H1 (cell line): ENCODE measurements around the gene COPZ1. TPM values are rescaled to one million over a fixed set of nuclear protein-coding genes. Genes with fewer than 3 reads are reported as not detected.

Experiments
- CTCF ChIA-PET: fragments of 300-600 bp; sonication (Branson Sonifier 250); formaldehyde crosslinking; loops from one replicate; lab custom pipeline; 2021; ENCODE audit not compliant: partially characterized antibody; lab: Charles Lee
- POLR2A ChIA-PET: fragments of 300-600 bp; sonication (Branson Sonifier 250); formaldehyde crosslinking; loops from one replicate; lab custom pipeline; 2021; ENCODE audit warnings: inconsistent platforms; ENCODE audit not compliant: partially characterized antibody; lab: Charles Lee
- DNase-seq, 2 experiments: peaks; one replicate each; pipeline versions ENCODE4 v3.0.0 to v3.0.0-alpha.2; 2010 to 2022; ENCODE audit warnings: low spot score in 2 of 2, low read depth in 1 of 2, mixed read lengths in 1 of 2
- FAIRE-seq: peaks from 2 replicates; lab custom pipeline; 2011; peaks lifted over from hg19 to GRCh38; lab: Jason Lieb, UNC
- H2AFZ ChIP-seq: 2 replicates; pipeline ENCODE4 v1.8.1; 2012; ENCODE audit warnings: low read length, inconsistent platforms
- H2AK5ac ChIP-seq: 2 replicates; pipeline ENCODE4 v1.6.1; 2013; ENCODE audit warnings: low read depth, low read length
- H2BK120ac ChIP-seq: replicated peaks from 2 replicates; pipeline ENCODE3; 2013; ENCODE audit warnings: low read depth, low read length, inconsistent platforms
- H2BK12ac ChIP-seq: 2 replicates; pipeline ENCODE4 v1.6.1; 2013; ENCODE audit warnings: low read depth, low read length
- H2BK15ac ChIP-seq: 2 replicates; pipeline ENCODE4 v1.6.1; 2013; ENCODE audit warnings: low read length
- H2BK20ac ChIP-seq: 2 replicates; pipeline ENCODE4 v1.6.1; 2013; ENCODE audit warnings: low read length
- H2BK5ac ChIP-seq: 2 replicates; pipeline ENCODE4 v1.6.1; 2013; ENCODE audit warnings: low read depth, low read length
- H3K14ac ChIP-seq: 2 replicates; pipeline ENCODE4 v1.6.1; 2013; ENCODE audit warnings: inconsistent platforms; ENCODE audit not compliant: insufficient read length
- H3K18ac ChIP-seq: 2 replicates; pipeline ENCODE4 v1.6.1; 2013; ENCODE audit warnings: low read length; ENCODE audit errors: extremely low read depth
- H3K23ac ChIP-seq: 2 replicates; pipeline ENCODE4 v1.6.1; 2013; ENCODE audit warnings: inconsistent platforms; ENCODE audit not compliant: insufficient read length
- H3K23me2 ChIP-seq: 2 replicates; pipeline ENCODE4 v1.6.1; 2013; ENCODE audit warnings: low read depth, low read length
- H3K27ac ChIP-seq: 2 replicates; pipeline ENCODE4 v1.6.1; 2011; ENCODE audit warnings: low read depth, low read length, inconsistent platforms
- H3K27me3 ChIP-seq, 4 experiments: replicated peaks in 1 of 4; 1 replicate in 1 of 4; 2 replicates in 3 of 4; pipeline versions ENCODE4 v1.6.1 to v1.8.1; 2011 to 2013; ENCODE audit warnings: low read length in 3 of 4, mild to moderate bottlenecking in 3 of 4, inconsistent platforms in 2 of 4, mixed read lengths in 2 of 4, moderate library complexity in 1 of 4; ENCODE audit not compliant: control insufficient read depth in 3 of 4, insufficient read depth in 3 of 4; ENCODE audit errors: extremely low read depth in 1 of 4
- H3K36me3 ChIP-seq, 4 experiments: 2 replicates each; pipeline versions ENCODE4 v1.6.1 to v1.8.1; 2011 to 2013; ENCODE audit warnings: mild to moderate bottlenecking in 4 of 4, low read length in 3 of 4, moderate library complexity in 2 of 4, control low read depth in 1 of 4, inconsistent platforms in 1 of 4; ENCODE audit not compliant: insufficient read depth in 4 of 4, control insufficient read depth in 2 of 4
- H3K4ac ChIP-seq: replicated peaks from 2 replicates; pipeline ENCODE3; 2013; ENCODE audit warnings: low read length, low read depth, mixed read lengths, inconsistent platforms; ENCODE audit not compliant: insufficient read length
- H3K4me1 ChIP-seq, 4 experiments: replicated peaks in 1 of 4; 1 replicate in 1 of 4; 2 replicates in 3 of 4; pipeline versions ENCODE4 v1.6.1 to v1.8.1; 2011 to 2013; ENCODE audit warnings: low read length in 3 of 4, inconsistent platforms in 2 of 4, mixed read lengths in 1 of 4; ENCODE audit not compliant: insufficient read depth in 4 of 4, control insufficient read depth in 3 of 4
- H3K4me2 ChIP-seq, 2 experiments: 2 replicates each; pipeline versions ENCODE4 v1.6.1 to v1.8.1; 2011 to 2013; ENCODE audit warnings: low read depth in 2 of 2, low read length in 2 of 2, control low read depth in 1 of 2, inconsistent platforms in 1 of 2, mild to moderate bottlenecking in 1 of 2; ENCODE audit not compliant: insufficient read depth in 1 of 2
- H3K4me3 ChIP-seq, 4 experiments: fragments of 200-600, 300-600 bp in 1 of 4; sonication (generic), shearing (Covaris generic), sonication (Bioruptor Twin) in 1 of 4; 2 replicates each; pipeline versions ENCODE4 v1.5.1 to v1.8.1; 2011 to 2016; ENCODE audit warnings: low read length in 4 of 4, low read depth in 3 of 4, control low read depth in 2 of 4, inconsistent platforms in 2 of 4, mild to moderate bottlenecking in 2 of 4, mixed read lengths in 1 of 4, moderate library complexity in 1 of 4; ENCODE audit not compliant: insufficient read depth in 2 of 4; ENCODE audit errors: extremely low read depth in 1 of 4
- H3K56ac ChIP-seq: replicated peaks from 2 replicates; pipeline ENCODE3; 2013; ENCODE audit warnings: low read depth, mild to moderate bottlenecking, mixed read lengths, low read length, inconsistent platforms; ENCODE audit not compliant: insufficient read length
- H3K79me1 ChIP-seq: 2 replicates; pipeline ENCODE4 v1.6.1; 2013; ENCODE audit warnings: low read depth, low read length, control low read depth
- H3K79me2 ChIP-seq, 2 experiments: 2 replicates each; pipeline versions ENCODE4 v1.6.1 to v1.8.1; 2012 to 2013; ENCODE audit warnings: low read length in 2 of 2, mild to moderate bottlenecking in 2 of 2, inconsistent platforms in 1 of 2; ENCODE audit not compliant: insufficient read depth in 2 of 2, control insufficient read depth in 1 of 2
- H3K9ac ChIP-seq, 4 experiments: replicated peaks in 1 of 4; 1 replicate in 1 of 4; 2 replicates in 3 of 4; pipeline versions ENCODE4 v1.6.1 to v1.8.1; 2011 to 2013; ENCODE audit warnings: low read depth in 3 of 4, low read length in 3 of 4, control low read depth in 2 of 4, mild to moderate bottlenecking in 2 of 4, moderate library complexity in 2 of 4, inconsistent platforms in 1 of 4; ENCODE audit errors: extremely low read depth in 1 of 4
- H3K9me3 ChIP-seq, 2 experiments: 2 replicates each; pipeline versions ENCODE4 v1.6.1 to v1.8.1; 2012 to 2013; ENCODE audit warnings: mild to moderate bottlenecking in 2 of 2, moderate library complexity in 2 of 2, control low read depth in 1 of 2, inconsistent platforms in 1 of 2, low read depth in 1 of 2, low read length in 1 of 2, mixed read lengths in 1 of 2; ENCODE audit not compliant: insufficient read depth in 2 of 2
- H4K20me1 ChIP-seq, 2 experiments: replicated peaks in 1 of 2; 2 replicates each; pipeline versions ENCODE3 to v1.8.1; 2011 to 2013; ENCODE audit warnings: inconsistent platforms in 2 of 2, low read length in 2 of 2, mild to moderate bottlenecking in 1 of 2; ENCODE audit not compliant: insufficient read depth in 2 of 2, control insufficient read depth in 1 of 2
- H4K5ac ChIP-seq: 2 replicates; pipeline ENCODE4 v1.6.1; 2013; ENCODE audit warnings: low read length, low read depth, mixed read lengths, inconsistent platforms; ENCODE audit not compliant: insufficient read length
- H4K8ac ChIP-seq: 2 replicates; pipeline ENCODE4 v1.8.0; 2013; ENCODE audit warnings: mild to moderate bottlenecking, moderate library complexity, low read length, inconsistent platforms; ENCODE audit not compliant: insufficient read depth; ENCODE audit errors: extremely low read depth
- H4K91ac ChIP-seq: replicated peaks from 2 replicates; pipeline ENCODE3; 2013; ENCODE audit warnings: low read length, mixed read lengths, inconsistent platforms; ENCODE audit not compliant: insufficient read length
- CTBP2 ChIP-seq: IDR thresholded peaks from 2 replicates; pipeline ENCODE4 v1.7.0; 2011; ENCODE audit warnings: borderline replicate concordance, mild to moderate bottlenecking, moderate library complexity, mixed read lengths, low read length; ENCODE audit not compliant: insufficient read depth, insufficient read length
- GABPA ChIP-seq: IDR thresholded peaks from 2 replicates; pipeline ENCODE4 v1.6.1; 2011; ENCODE audit warnings: mild to moderate bottlenecking, low read length, moderate library complexity, borderline replicate concordance; ENCODE audit not compliant: insufficient read depth
- POLR2A ChIP-seq, 2 experiments: IDR thresholded peaks; 1 replicate in 1 of 2; 2 replicates in 1 of 2; pipeline ENCODE4 v1.6.1; 2011; ENCODE audit warnings: low read depth in 2 of 2, low read length in 2 of 2, mild to moderate bottlenecking in 2 of 2; ENCODE audit errors: control extremely low read depth in 1 of 2
- POLR2AphosphoS5 ChIP-seq: IDR thresholded peaks from 2 replicates; pipeline ENCODE4 v1.6.1; 2011; ENCODE audit warnings: low read depth, low read length
- SAP30 ChIP-seq: fragments of 300-600 bp; sonication (generic); IDR thresholded peaks from 2 replicates; pipeline ENCODE4 v1.7.1; 2012; ENCODE audit warnings: low read length, moderate library complexity, mild to moderate bottlenecking, inconsistent platforms; ENCODE audit not compliant: insufficient read depth, insufficient replicate concordance
- SIN3A ChIP-seq, 2 experiments: IDR thresholded peaks in 1 of 2; conservative IDR thresholded peaks in 1 of 2; 2 replicates each; pipeline ENCODE4 v1.6.1; 2011 to 2012; ENCODE audit warnings: low read length in 2 of 2, improper control_type of control experiment in 1 of 2, low read depth in 1 of 2, mild to moderate bottlenecking in 1 of 2
- SP1 ChIP-seq: IDR thresholded peaks from 2 replicates; pipeline ENCODE4 v1.6.1; 2011; ENCODE audit warnings: low read depth, low read length
- SP4 ChIP-seq: IDR thresholded peaks from 2 replicates; pipeline ENCODE4 v1.6.1; 2012; ENCODE audit warnings: low read length, inconsistent platforms
- TCF12 ChIP-seq: IDR thresholded peaks from 2 replicates; pipeline ENCODE4 v1.6.1; 2011; ENCODE audit warnings: low read depth, mild to moderate bottlenecking, low read length
- WGBS, 2 experiments: shearing (Covaris generic) in 1 of 2; methylation state at CpG; one replicate each; pipeline versions ENCODE4 v1.1.6 to v1.1.7; 2013 to 2015; ENCODE audit warnings: low lambda C conversion rate in 2 of 2, mixed read lengths in 2 of 2, inconsistent platforms in 1 of 2, low coverage in 1 of 2, missing lambda C conversion rate in 1 of 2; ENCODE audit not compliant: insufficient replicate concordance in 2 of 2, insufficient coverage in 1 of 2, insufficient read length in 1 of 2; ENCODE audit errors: extremely low coverage in 1 of 2, missing lambda C conversion rate in 1 of 2; 5-methylcytosine and 5-hydroxymethylcytosine counted together
- polyA plus RNA-seq, 7 experiments: library from polyadenylated mRNA; depleted of rRNA in 3 of 7; stranded (reverse) in 5 of 7; unstranded in 2 of 7; fragments of >200 nt in 5 of 7; fragments of 200-250 nt in 2 of 7; gene quantifications; 1 replicate in 5 of 7; 2 replicates in 1 of 7; 4 replicates in 1 of 7; pipeline versions ENCODE4 v1.2.1 to v1.2.3, GENCODE V29; 2011 to 2013; ENCODE audit warnings: missing spikeins in 2 of 7, mixed read lengths in 2 of 7
- total RNA-seq: library from RNA; stranded (reverse); fragmentation: NEBNext Ultra II Directional; extraction: Animal tissue kit (Norgen Biotek cat#: 25700); gene quantifications from 2 replicates; pipeline ENCODE4 v1.2.1, GENCODE V29; 2021
- TF ChIP-seq, protein P1 (sequence below): IDR thresholded peaks from 2 replicates; pipeline ENCODE4 v1.6.1; 2012; ENCODE audit warnings: inconsistent platforms
- TF ChIP-seq, protein P2 (sequence below): IDR thresholded peaks from 2 replicates; pipeline ENCODE4 v1.6.1; 2012; ENCODE audit warnings: low read length, inconsistent platforms

COPZ1 gene
- total and polyA plus RNA-seq, 2 of the 8 experiments (the other 6 are each of a cell fraction or from before 2014, with no cell fraction given): 103 to 133 TPM

DNA sequence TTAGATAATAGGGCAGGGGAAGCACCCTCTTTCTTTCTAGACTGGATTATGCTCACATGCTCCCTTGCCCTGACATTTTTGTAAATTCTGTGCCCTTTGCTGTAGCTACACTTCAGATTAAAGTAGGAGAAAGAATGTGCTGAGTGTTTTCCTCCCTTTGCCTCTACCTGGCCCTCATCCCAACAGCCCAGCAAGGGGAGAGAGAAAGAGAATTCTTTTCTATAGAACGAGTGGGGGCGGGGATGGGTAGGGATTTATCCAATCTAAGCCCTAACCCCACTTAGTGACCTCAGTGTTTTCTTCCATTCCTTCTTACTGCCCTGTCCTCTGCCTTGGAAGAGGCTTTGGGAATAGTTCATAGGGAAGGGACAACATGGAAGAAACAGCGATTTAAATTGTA, 25.8 kb downstream of the COPZ1 start:
- Histone ChIP-seq H3K4me3 (no peak overlapping the region; a peak in 1 of 8 replicates), H3K56ac (no peak overlapping the region), H3K18ac (no peak overlapping the region), H3K4me2 (peak overlapping the region; percentile 4 to 80; a peak in 3 of 4 replicates), H2BK20ac (no peak overlapping the region), H3K4me1 (peaks cover 20 to 56% (median 28%) of the 10 kb centered on the region in 4 experiments), H4K91ac (no peak overlapping the region), H3K14ac (no peak overlapping the region), H2AFZ (no peak overlapping the region), H4K20me1 (no peaks in the 10 kb centered on the region), H4K5ac (no peak overlapping the region), H3K9me3 (no peaks in the 10 kb centered on the region), H3K79me1 (no peaks in the 10 kb centered on the region), H3K23me2 (peaks cover 3% of the 10 kb centered on the region), H3K27ac (no peak overlapping the region), H3K23ac (no peak overlapping the region), H3K36me3 (peaks cover 0 to 27% (median 17%) of the 10 kb centered on the region in 4 experiments; a peak in 6 of 8 replicates), H3K79me2 (no peaks in the 10 kb centered on the region), H2AK5ac (no peak overlapping the region), H2BK5ac (no peak overlapping the region), H3K27me3 (peaks cover 0 to 9% (median 4%) of the 10 kb centered on the region in 4 experiments; a peak in 3 of 7 replicates), H2BK120ac (no peak overlapping the region), H2BK15ac (no peak overlapping the region), H3K4ac (no peak overlapping the region), H4K8ac (no peak overlapping the region), H3K9ac (no peak overlapping the region), H2BK12ac (no peak overlapping the region)
- FAIRE-seq (no peak), DNase-seq (no peak)
- 36% methylated on average over 3 of the region's 3 CpGs; no CpG with 5 or more reads in 1 of the 2 experiments for WGBS, 2 experiments
- POLR2A ChIA-PET: interaction anchor here (0.9 to 6.3 kb wide), 14 partner anchors 8 to 139 kb away, joined by 3 to 74 read pairs (median 13); partner anchors contain the start of genes CBX5, COPZ1 and HNRNPA1
- CTCF ChIA-PET: interaction anchor here (0.5 to 6.2 kb wide), 15 partner anchors 9 to 142 kb away, joined by 3 to 121 read pairs (median 7); no protein-coding TSS in a partner anchor
- TF ChIP-seq POLR2AphosphoS5 (peak; percentile 64; the same call in 1 of the 2 replicates), CTBP2 (no peak), SIN3A (conservative IDR thresholded peaks at IDR 0.05 in 1 of 2, IDR thresholded peaks at IDR 0.05 in 1 of 2; ENCODE audit: low read depth in 1 of 2, low read length in 2 of 2) (0 out of 4 replicates have a peak, but pooled peaks of 1 of the 2 experiments have one; percentile 39), POLR2A (IDR thresholded peaks at IDR 0.05; ENCODE audit: control extremely low read depth in 1 of 2, low read depth in 2 of 2, low read length in 2 of 2) (no peak), SAP30 (no peak), SP4 (no peak), GABPA (no peak), TCF12 (0 out of 2 replicates have a peak, but pooled peaks have one; percentile 41), SP1 (peak; percentile 52; the same call in 1 of the 2 replicates)
- TF ChIP-seq, protein P1, sequence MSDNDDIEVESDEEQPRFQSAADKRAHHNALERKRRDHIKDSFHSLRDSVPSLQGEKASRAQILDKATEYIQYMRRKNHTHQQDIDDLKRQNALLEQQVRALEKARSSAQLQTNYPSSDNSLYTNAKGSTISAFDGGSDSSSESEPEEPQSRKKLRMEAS: no peak
- TF ChIP-seq, protein P2, sequence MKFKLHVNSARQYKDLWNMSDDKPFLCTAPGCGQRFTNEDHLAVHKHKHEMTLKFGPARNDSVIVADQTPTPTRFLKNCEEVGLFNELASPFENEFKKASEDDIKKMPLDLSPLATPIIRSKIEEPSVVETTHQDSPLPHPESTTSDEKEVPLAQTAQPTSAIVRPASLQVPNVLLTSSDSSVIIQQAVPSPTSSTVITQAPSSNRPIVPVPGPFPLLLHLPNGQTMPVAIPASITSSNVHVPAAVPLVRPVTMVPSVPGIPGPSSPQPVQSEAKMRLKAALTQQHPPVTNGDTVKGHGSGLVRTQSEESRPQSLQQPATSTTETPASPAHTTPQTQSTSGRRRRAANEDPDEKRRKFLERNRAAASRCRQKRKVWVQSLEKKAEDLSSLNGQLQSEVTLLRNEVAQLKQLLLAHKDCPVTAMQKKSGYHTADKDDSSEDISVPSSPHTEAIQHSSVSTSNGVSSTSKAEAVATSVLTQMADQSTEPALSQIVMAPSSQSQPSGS: no peak
